GM21786 (cell line): ENCODE measurements around the gene DYNC1H1.

Experiments
- ATAC-seq: cut with Tn5 transposase; IDR thresholded peaks from one replicate; pipeline ENCODE4 v1.9.1; 2021; ENCODE audit not compliant: unreplicated experiment

DYNC1H1 gene

GRCh38 chr14:102034301-102034700 lies 69.9 kb downstream of the DYNC1H1 start:
- no peak for ATAC-seq

- ATAC-seq: no peak
These were observed 71.5 kb downstream of the DYNC1H1 start for GRCh38 chr14:102035914-102036313.

- ATAC-seq: no peak
These were observed 73.3 kb downstream of the DYNC1H1 start for GRCh38 chr14:102037686-102038085.

- no peak for ATAC-seq
These were observed 74.8 kb downstream of the DYNC1H1 start for GRCh38 chr14:102039157-102039556.

- ATAC-seq: no peak
These were observed 75.8 kb downstream of the DYNC1H1 start for GRCh38 chr14:102040153-102040552.

GRCh38 chr14:102042699-102043098 lies 78.3 kb downstream of the DYNC1H1 start:
- ATAC-seq: no peak

- no peak for ATAC-seq
These were observed 79.1 kb downstream of the DYNC1H1 start for GRCh38 chr14:102043251-102044025.

GRCh38 chr14:102044566-102044965 lies 80.2 kb downstream of the DYNC1H1 start:
- ATAC-seq: no peak

GRCh38 chr14:102046337-102047278 lies 82.2 kb downstream of the DYNC1H1 start:
- ATAC-seq: no peak

- no peak for ATAC-seq
These were observed 83.6 kb downstream of the DYNC1H1 start for GRCh38 chr14:102047808-102048540.

- ATAC-seq: no peak
These were observed 85.1 kb downstream of the DYNC1H1 start for GRCh38 chr14:102049258-102050025.

GRCh38 chr14:102050026-102050405 lies 85.6 kb downstream of the DYNC1H1 start:
- no peak for ATAC-seq

- no peak for ATAC-seq
These were observed 86.3 kb downstream of the DYNC1H1 start for GRCh38 chr14:102050625-102051024.

- ATAC-seq: no peak
These were observed 88.1 kb downstream of the DYNC1H1 start for GRCh38 chr14:102052522-102052921.

- no peak for ATAC-seq
These were observed 91.0 kb downstream of the DYNC1H1 start for GRCh38 chr14:102055181-102055901.

- no peak for ATAC-seq
These were observed 92.5 kb downstream of the DYNC1H1 start for GRCh38 chr14:102056694-102057442.

GRCh38 chr14:102057480-102058114 lies 93.2 kb downstream of the DYNC1H1 start:
- ATAC-seq: no peak

GRCh38 chr14:102058146-102058545 lies 93.8 kb downstream of the DYNC1H1 start:
- no peak for ATAC-seq

GRCh38 chr14:102058961-102059360 lies 94.6 kb downstream of the DYNC1H1 start:
- no peak for ATAC-seq
